Activated gamma-delta T cell treated with Interleukin-2 at 50 U/mL for 16 hours (primary cell): Measurements from ENCODE around the gene ERAS.
"Not testable (repeated sequence)": the region's sequence is repeated elsewhere in the genome, so short reads cannot be mapped to it uniquely, and the experiment has no call there.

Experiments used
- DNase-seq: peaks from one replicate; pipeline ENCODE4 v3.0.0-alpha.2; 2020

The ERAS gene

GRCh38 chrX:48798318-48798717, 28.0 kb upstream of the ERAS start:
- DNase-seq, result no peak

- DNase-seq, result no peak
Measured at GRCh38 chrX:48800574-48801279, 25.6 kb upstream of the ERAS start.

- DNase-seq, result peak; percentile 91
Measured at GRCh38 chrX:48801280-48802088, 24.8 kb upstream of the ERAS start, which contains the start of gene HDAC6. HDAC6 (plus strand) TSS chrX:48802067; CDS start chrX:48802693, 626 bp downstream.

- DNase-seq, result peak; percentile 46
Measured at GRCh38 chrX:48802089-48802904, 24.0 kb upstream of the ERAS start.

GRCh38 chrX:48802905-48803200, 23.5 kb upstream of the ERAS start:
- no peak for DNase-seq

GRCh38 chrX:48806081-48806480, 20.2 kb upstream of the ERAS start:
- DNase-seq, result no peak

- DNase-seq, result no peak
Measured at GRCh38 chrX:48813644-48814043, 12.7 kb upstream of the ERAS start.

- DNase-seq, result no peak
Measured at GRCh38 chrX:48814722-48815121, 11.6 kb upstream of the ERAS start.

GRCh38 chrX:48815266-48815665, 11.0 kb upstream of the ERAS start:
- no peak for DNase-seq

GRCh38 chrX:48816014-48816810, 10.1 kb upstream of the ERAS start:
- DNase-seq, result no peak

GRCh38 chrX:48818098-48818497, 8.2 kb upstream of the ERAS start:
- DNase-seq, result no peak

- DNase-seq, result no peak
Measured at GRCh38 chrX:48818866-48819265, 7.4 kb upstream of the ERAS start.

GRCh38 chrX:48819394-48819793, 6.9 kb upstream of the ERAS start:
- DNase-seq, result not testable (repeated sequence)

GRCh38 chrX:48823053-48823452, 3.3 kb upstream of the ERAS start:
- DNase-seq, result no peak

GRCh38 chrX:48824066-48824465, 2.2 kb upstream of the ERAS start:
- DNase-seq, result no peak

- no peak for DNase-seq
Measured at GRCh38 chrX:48826876-48827653, 752 bp downstream of the ERAS start.

GRCh38 chrX:48827654-48827968, 1.3 kb downstream of the ERAS start:
- no peak for DNase-seq

- DNase-seq, result no peak
Measured at GRCh38 chrX:48829016-48829735, 2.9 kb downstream of the ERAS start.

- no peak for DNase-seq
Measured at GRCh38 chrX:48831136-48831908, 5.0 kb downstream of the ERAS start.

GRCh38 chrX:48831909-48832291, 5.6 kb downstream of the ERAS start:
- no peak for DNase-seq
